ENCODE data around the gene LBHD1. TPM values are rescaled to one million over a fixed set of nuclear protein-coding genes. Genes with fewer than 3 reads are reported as not detected.

LBHD1 gene
- total and polyA plus RNA-seq, 2 of the 13 experiments (the other 11 are each of a cell fraction or from before 2014, with no cell fraction given), result 3.2 to 3.7 TPM

DNA sequence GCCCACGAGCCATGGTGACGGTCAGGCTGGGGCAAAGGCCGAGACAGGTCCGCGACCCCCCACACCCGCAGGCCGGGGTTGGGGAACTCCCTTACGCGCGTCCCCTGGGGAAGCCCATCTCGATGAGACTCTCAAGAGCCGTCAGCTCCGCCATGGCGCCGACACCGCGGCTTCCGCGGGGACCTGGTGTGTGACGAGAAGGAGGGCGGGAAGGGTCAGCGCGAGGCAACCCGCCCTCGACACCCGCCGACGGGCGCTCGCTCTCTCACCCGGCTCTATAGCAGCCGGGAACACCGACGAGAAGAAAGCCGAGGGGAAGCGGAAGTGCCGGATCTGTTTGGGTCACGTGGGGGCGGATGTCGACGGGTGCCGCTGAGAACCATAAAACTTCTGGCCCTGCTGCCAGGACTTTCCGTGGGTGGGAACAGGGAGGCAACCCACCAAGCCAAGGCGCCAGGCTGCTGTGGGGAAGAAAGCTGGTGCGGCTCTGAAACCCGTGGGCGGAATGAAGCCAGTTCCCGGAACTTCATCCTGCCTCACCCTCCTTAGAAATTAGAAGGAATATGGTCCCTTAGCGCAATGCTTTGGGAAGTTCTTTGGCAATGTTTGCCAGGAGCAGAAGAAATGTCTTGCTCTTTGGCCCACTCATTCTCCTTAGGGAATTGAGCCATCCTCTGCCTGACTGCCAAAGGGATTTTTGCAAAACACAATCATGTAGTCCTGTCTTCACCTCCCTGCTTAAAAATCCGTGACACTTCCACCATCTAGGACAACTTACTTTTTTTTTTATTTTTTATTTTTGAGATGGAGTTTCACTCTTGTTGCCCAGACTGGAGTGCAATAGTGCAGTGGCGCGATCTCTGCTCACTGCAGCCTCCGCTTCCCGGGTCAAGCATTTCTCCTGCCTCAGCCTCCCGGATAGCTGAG lies 7.0 kb upstream of the LBHD1 start, which contains the start of gene UBXN1 (continued):
- TF ChIP-seq ZBTB44 (CRISPR knock-in tag; IDR thresholded peaks at IDR 0.05) (no peak), CBFB (CRISPR knock-in tag; IDR thresholded peaks at IDR 0.05) (peak; percentile 75; the same call in 1 of the 2 replicates), FLYWCH1 (CRISPR knock-in tag; IDR thresholded peaks at IDR 0.05) (no peak), ZSCAN29 (CRISPR knock-in tag; conservative IDR thresholded peaks at IDR 0.05) (no peak), SIX1 (CRISPR knock-in tag; IDR thresholded peaks at IDR 0.05; ENCODE audit: borderline replicate concordance) (0 out of 2 replicates have a peak, but pooled peaks have one; percentile 44), ZFYVE20 (CRISPR knock-in tag; IDR thresholded peaks at IDR 0.05; ENCODE audit: borderline replicate concordance, low read depth) (no peak), SMAD3 (CRISPR knock-in tag; IDR thresholded peaks at IDR 0.05) (peak; percentile 84), SMAD1 (CRISPR knock-in tag; IDR thresholded peaks at IDR 0.05; ENCODE audit: borderline replicate concordance, low read depth) (no peak), SATB2 (CRISPR knock-in tag; IDR thresholded peaks at IDR 0.05) (no peak), ATRX (CRISPR knock-in tag; IDR thresholded peaks at IDR 0.05; ENCODE audit: borderline replicate concordance) (no peak), NFAT5 (CRISPR knock-in tag; IDR thresholded peaks at IDR 0.05) (0 out of 2 replicates have a peak, but pooled peaks have one; percentile 34), SETDB1 (CRISPR knock-in tag; IDR thresholded peaks at IDR 0.05; ENCODE audit: borderline replicate concordance) (no peak), TIGD3 (CRISPR knock-in tag; IDR thresholded peaks at IDR 0.05; ENCODE audit: borderline replicate concordance) (no peak), ZNF644 (CRISPR knock-in tag; IDR thresholded peaks at IDR 0.05; ENCODE audit: low read depth) (no peak), ZFP90 (CRISPR knock-in tag; IDR thresholded peaks at IDR 0.05; ENCODE audit: borderline replicate concordance) (peak; percentile 45; the same call in 1 of the 2 replicates), HINFP (CRISPR knock-in tag; IDR thresholded peaks at IDR 0.05; ENCODE audit: low read depth) (no peak), PLRG1 (conservative IDR thresholded peaks at IDR 0.05) (no peak), ZNF569 (CRISPR knock-in tag; IDR thresholded peaks at IDR 0.05; ENCODE audit: borderline replicate concordance) (no peak)

Data from HepG2 (cell line).